ENCODE measurements around the gene EFNA5. TPM values are rescaled to one million over a fixed set of nuclear protein-coding genes. Genes with fewer than 3 reads are reported as not detected.
A peak's percentile ranks its signal among the peaks of the same experiment; 100 is the strongest.

The EFNA5 gene
- polyA plus RNA-seq, 3 donors: 0.01 TPM; not detected in 2

DNA sequence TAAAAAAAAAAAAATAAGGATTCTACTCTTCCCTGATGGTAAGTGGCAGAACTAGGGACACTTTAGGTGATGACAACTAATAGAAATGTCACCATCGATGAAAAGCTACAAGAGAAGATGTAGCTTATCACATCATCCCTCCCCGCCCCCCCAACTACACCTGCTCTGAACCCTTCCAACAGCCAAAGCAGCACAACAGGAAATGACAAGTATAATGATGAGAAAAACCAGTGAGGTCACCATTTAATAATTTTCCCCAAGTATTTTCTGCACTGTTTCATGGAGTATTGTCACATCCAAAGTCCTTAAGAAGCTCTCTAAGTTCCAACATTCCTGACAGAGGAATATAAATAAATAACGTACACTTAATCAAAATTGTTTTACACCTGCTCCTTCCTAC is 221.4 kb downstream of the EFNA5 start:
- no peak overlapping the region for H3K9ac ChIP-seq (ENCODE audit: insufficient read depth, low read length, poor library complexity, severe bottlenecking)
- WGBS (ENCODE audit: insufficient coverage): no CpG with 5 or more reads among the region's 3 CpGs
- Mint-ChIP-seq H3K9me3 (no peaks in the 10 kb centered on the region), H3K36me3 (no peaks in the 10 kb centered on the region), H3K4me3 (no peak overlapping the region), H3K27ac (no peak overlapping the region), H3K27me3 (ENCODE audit: low read depth in 3 of 3) (peaks cover 0 to 2% (median 0%) of the 10 kb centered on the region in 3 donors), H3K4me1 (peaks cover 9% of the 10 kb centered on the region)
- no peak overlapping the region for H3K4me2 ChIP-seq (replicated peaks; ENCODE audit: extremely low read depth, low read length, poor library complexity, severe bottlenecking)
- DNase-seq: no peak
- H3K36me3 ChIP-seq (replicated peaks in 1 of 2; ENCODE audit: control insufficient read depth in 1 of 2, insufficient read depth in 2 of 2, low read length in 2 of 2): no peaks in the 10 kb centered on the region
- H4K20me1 ChIP-seq (ENCODE audit: insufficient read depth, low read length): no peaks in the 10 kb centered on the region
- no peaks in the 10 kb centered on the region for H3K79me2 ChIP-seq (ENCODE audit: insufficient read depth, low read length)
- no peaks in the 10 kb centered on the region for H3K27me3 ChIP-seq (ENCODE audit: control insufficient read depth in 2 of 2, insufficient read depth in 2 of 2, low read length in 2 of 2)
- TF ChIP-seq CTCF (IDR thresholded peaks at IDR 0.05): no peak
- no peak overlapping the region for H2AFZ ChIP-seq (ENCODE audit: insufficient read depth, low read depth, low read length, poor library complexity, severe bottlenecking)
- H3K4me3 ChIP-seq (replicated peaks in 1 of 3; ENCODE audit: low read depth in 2 of 3, low read length in 3 of 3): no peak overlapping the region
- H3K9me3 ChIP-seq (replicated peaks in 1 of 2; ENCODE audit: control insufficient read depth in 1 of 2, insufficient read depth in 1 of 2, low read length in 2 of 2): no peaks in the 10 kb centered on the region
- H3K27ac ChIP-seq (ENCODE audit: low read depth in 1 of 2, low read length in 2 of 2): no peak overlapping the region
- intact Hi-C loops (cut with micrococcal nuclease): no loop called here
- H3K4me1 ChIP-seq (ENCODE audit: control insufficient read depth in 1 of 2, insufficient read depth in 2 of 2, low read length in 2 of 2): no peaks in the 10 kb centered on the region

DNA sequence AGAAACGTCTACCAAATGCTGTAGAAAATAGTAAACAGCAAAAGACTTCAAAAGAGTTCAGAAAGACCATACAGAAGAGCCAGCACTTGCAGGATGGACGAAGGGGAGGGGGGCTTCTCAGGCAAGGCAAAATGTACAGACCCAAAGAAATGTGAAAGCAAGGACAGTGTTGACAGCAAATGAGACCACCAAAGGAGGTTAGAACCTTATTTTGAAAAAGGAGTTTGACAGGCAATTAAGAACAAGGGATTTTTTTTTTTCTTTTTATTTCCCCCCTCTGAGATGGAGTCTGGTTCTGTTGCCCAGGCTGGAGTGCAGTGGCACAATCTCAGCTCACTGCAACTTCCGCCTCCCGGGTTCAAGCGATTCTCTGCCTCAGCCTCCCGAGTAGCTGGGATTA is 223.2 kb downstream of the EFNA5 start:
- Mint-ChIP-seq H3K9me3 (no peaks in the 10 kb centered on the region), H3K27me3 (ENCODE audit: low read depth in 3 of 3) (peaks cover 0 to 4% (median 0%) of the 10 kb centered on the region in 3 donors), H3K27ac (peak overlapping the region in 1 of 7 donors; percentile 25), H3K36me3 (no peaks in the 10 kb centered on the region), H3K4me1 (peaks cover 9% of the 10 kb centered on the region), H3K4me3 (no peak overlapping the region)
- no peaks in the 10 kb centered on the region for H3K79me2 ChIP-seq (ENCODE audit: insufficient read depth, low read length)
- H3K27ac ChIP-seq (ENCODE audit: low read depth in 1 of 2, low read length in 2 of 2): no peak overlapping the region
- H3K27me3 ChIP-seq (ENCODE audit: control insufficient read depth in 2 of 2, insufficient read depth in 2 of 2, low read length in 2 of 2): no peaks in the 10 kb centered on the region
- no peaks in the 10 kb centered on the region for H3K36me3 ChIP-seq (replicated peaks in 1 of 2; ENCODE audit: control insufficient read depth in 1 of 2, insufficient read depth in 2 of 2, low read length in 2 of 2)
- no peak overlapping the region for H2AFZ ChIP-seq (ENCODE audit: insufficient read depth, low read depth, low read length, poor library complexity, severe bottlenecking)
- no peaks in the 10 kb centered on the region for H3K9me3 ChIP-seq (replicated peaks in 1 of 2; ENCODE audit: control insufficient read depth in 1 of 2, insufficient read depth in 1 of 2, low read length in 2 of 2)
- intact Hi-C loops (cut with micrococcal nuclease): no loop called here
- no peak overlapping the region for H3K4me2 ChIP-seq (replicated peaks; ENCODE audit: extremely low read depth, low read length, poor library complexity, severe bottlenecking)
- no peaks in the 10 kb centered on the region for H3K4me1 ChIP-seq (ENCODE audit: control insufficient read depth in 1 of 2, insufficient read depth in 2 of 2, low read length in 2 of 2)
- DNase-seq: no peak
- H3K4me3 ChIP-seq (replicated peaks in 1 of 3; ENCODE audit: low read depth in 2 of 3, low read length in 3 of 3): no peak overlapping the region
- no peak overlapping the region for H3K9ac ChIP-seq (ENCODE audit: insufficient read depth, low read length, poor library complexity, severe bottlenecking)
- no peaks in the 10 kb centered on the region for H4K20me1 ChIP-seq (ENCODE audit: insufficient read depth, low read length)
- no peak for TF ChIP-seq CTCF (IDR thresholded peaks at IDR 0.05)
- 84% methylated on average over 2 of the region's 6 CpGs for WGBS (ENCODE audit: insufficient coverage)

Measured in CD14-positive monocyte (primary cell).